HG03442 (cell line): Measurements from ENCODE around the gene STING1.

Experiments used
- ATAC-seq: cut with Tn5 transposase; IDR thresholded peaks from one replicate; pipeline ENCODE4 v1.9.1; 2021; ENCODE audit warnings: mild to moderate bottlenecking, moderate library complexity; ENCODE audit not compliant: unreplicated experiment

Gene STING1

DNA sequence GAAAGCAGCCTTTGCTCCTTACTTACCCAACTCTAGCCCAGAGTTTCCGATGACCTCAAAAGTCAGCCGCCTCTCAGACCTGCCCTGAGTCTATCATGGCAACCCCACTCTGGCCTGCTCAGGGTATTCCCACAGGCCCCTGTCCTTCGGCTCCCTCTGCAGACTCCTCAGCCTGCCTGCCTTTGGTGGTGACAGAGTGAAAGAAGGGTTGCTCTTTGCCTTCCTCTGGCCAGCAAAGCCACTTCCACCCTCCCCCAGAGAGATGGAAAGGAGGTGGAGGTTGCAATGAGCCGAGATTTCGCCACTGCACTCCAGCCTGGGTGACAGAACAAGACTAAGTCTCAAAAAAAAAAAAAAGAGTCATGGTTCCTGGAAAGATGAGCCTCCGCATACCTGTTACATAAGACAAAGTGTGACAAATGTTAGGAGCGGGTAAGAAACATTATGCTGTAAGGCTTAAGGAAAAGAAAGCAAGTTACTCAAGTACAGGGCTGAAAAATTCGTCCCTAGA lies 14.1 kb downstream of the STING1 start:
- no peak for ATAC-seq

DNA sequence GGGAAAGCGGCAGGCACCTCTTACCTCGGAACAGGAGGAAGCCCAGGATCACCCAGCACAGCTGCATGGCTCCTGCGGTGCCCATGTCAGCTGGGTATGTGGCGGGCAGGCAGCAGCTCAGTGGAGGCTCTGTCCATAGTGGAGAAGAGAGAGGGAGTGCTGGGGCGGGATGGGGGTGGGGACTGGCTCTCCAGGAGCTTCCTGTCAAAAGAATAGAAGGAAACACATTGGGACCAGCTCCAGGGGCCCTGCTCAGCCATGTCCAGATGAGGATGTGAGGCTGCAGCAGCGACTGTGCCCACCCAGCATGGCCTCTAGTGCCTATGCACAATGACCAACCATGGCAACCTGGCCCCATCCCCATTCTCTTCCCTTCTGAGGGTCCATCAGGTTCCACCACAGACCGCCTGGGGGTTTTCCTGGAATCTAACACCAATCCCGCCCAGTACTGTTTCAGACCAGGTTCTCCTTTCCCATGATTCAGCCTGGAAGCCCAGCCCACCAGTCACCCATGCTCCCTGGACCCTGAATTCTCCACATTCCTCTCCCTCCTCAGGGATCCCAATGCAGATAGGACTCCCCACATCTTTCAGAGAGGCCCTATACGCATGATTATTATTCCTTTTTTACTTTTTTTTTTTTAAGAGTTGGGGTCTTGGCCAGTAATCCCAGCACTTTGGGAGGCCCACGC lies 19.8 kb downstream of the STING1 start, which contains the start of gene ECSCR:
TSS of gene ECSCR (minus strand) at position 158 of the 691 bp plus-strand sequence. CDS start at position 85, 73 bp downstream.
- ATAC-seq, result no peak

DNA sequence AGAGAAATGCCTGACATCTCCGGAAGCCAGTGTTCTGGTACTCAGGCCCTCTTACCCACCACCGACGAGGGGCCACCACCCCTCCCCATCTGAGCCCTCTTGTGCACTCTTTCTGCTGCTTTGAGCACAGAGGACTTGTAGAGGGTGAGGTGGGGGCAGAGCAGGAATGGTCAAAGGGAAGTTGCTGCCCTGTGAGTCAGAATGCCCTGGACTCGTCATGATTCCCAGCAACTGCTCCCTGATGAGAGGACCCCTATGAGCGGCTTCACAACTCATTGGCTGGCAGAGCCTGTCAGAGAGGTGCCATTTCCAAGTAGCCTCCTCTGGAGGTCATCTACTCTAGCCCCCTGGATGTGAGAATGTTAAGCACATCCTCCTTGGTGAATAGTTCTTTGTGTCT lies 20.9 kb downstream of the STING1 start:
- no peak for ATAC-seq

DNA sequence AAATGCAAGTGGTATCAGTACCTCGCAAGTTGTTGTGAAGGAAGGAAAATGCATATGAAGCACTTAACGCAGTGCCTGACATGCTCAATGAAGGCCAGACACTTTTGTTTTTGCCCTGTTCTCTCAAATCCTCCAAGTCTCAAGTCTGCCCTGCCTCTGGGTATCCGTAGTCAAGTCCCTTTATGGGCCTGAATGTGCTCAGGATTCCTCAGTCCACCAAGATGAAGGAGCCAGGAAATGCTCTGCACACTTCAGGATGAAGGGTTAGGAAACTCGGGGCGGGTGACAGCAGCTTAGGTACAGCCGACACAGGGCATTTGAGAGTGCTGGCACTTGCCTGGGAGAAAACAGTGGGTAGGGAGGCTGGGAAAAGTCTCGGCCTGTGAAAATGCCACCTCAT lies 21.4 kb downstream of the STING1 start:
- ATAC-seq, result no peak

DNA sequence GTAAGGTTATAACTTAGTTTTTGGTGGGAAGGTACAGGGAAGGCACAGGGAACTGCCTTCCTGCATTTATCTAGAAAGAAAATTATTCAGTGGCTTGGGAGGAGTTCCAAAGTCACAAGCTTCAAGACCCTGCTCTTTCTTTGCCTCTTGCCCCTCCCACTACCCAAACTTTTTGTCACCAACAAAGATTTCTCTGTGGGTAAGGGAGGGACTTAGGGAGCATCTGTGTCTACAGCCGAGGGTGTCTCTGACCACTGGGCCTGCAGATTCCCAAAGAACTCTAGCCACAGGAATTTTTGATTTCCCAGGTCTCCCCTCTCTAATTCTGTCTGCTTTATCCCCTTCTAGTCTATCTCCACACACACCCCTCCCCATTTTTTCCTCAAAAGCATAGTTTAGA lies 22.1 kb downstream of the STING1 start:
- no peak for ATAC-seq

DNA sequence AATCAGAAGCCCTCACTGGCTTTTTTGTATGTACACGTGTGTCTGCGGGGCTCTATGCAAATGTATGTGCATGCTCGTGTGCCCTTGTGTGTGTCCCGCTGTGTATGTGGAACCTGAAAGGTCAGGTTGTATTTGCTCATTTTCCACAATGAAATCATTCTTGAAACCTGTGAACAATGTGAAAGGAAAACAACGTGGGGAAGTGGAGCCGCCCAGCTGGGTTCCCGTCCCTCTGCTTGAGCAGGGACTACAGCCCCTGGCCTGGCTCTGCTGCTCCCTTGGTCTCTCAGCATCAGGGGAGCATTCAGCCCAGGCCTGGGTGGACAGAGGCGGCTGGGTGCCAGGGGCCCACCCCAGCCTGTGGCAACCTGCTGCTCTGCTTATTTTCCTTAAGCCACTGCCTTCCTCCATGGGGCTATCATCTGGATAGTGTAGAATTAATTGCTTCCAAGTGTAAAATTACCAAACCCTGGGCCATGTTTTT lies 23.1 kb downstream of the STING1 start:
- ATAC-seq, result peak; percentile 21

DNA sequence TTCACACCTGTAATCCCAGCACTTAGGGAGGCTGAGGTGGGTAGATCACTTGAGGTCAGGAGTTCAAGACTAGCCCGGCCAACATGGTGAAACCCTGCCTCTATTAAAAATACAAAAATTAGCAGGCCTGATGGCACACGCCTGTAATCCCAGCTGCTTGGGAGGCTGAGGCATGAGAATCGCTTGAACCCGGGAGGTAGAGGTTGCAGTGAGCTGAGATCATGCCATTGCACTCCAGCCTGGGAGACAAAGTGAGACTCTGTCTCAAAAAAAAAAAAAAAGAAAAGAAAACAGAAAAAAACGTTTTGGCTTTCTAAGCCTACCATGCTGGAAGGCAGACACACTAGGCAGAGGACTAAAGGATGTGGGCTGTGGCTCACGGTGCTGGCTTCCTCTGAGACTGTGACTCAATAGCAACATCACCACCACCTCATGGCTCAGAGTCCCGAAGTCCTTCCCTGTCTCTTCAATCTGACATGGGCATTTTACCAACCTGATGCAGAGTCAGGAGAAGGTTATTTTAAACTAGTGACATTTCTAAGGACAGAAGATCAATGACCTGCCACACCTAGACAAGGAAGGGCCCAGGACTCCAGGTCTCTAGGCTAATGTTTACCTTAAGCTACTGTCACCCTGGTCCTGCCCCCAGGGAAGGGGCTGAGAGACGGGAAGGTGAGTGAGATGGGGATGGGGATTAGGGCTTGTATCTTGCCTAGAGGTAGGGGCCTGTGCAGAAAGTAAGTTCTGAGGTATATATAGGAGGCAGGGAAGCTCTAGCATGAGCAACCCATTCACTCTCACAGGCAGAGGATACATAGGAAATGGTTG lies 23.8 kb downstream of the STING1 start:
- ATAC-seq, result peak; percentile 59

DNA sequence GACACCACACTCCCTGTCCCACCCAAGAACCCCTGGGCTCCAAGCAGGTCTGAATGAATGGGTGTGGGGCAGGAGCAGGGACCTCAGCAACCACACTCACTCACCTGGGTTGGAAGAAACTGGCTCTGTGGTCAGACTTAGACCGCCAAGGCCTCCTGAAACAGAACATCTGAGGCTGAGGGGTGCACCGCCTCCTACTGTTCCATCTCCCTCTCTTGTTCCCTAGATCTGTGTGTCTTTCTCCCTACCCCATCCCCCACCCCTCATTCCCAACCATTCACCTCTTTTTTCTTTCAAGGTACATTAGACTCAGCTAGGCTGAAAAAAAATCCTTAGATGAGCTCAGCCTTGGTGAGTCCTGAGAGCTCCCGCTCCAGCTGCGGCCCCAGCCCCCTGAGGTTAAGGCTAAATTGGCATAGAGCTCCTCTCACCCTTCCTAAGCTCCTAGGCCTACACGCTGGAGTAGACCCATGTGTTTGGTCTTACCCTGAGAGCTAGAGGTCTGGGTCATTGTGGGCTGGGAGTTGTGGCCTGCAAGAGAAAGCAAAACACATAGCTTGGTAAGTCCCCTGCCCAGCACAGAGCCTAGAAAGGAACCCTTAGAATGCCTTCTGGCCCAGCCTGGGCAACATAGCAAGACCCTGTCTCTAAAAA lies 24.8 kb downstream of the STING1 start:
- no peak for ATAC-seq

DNA sequence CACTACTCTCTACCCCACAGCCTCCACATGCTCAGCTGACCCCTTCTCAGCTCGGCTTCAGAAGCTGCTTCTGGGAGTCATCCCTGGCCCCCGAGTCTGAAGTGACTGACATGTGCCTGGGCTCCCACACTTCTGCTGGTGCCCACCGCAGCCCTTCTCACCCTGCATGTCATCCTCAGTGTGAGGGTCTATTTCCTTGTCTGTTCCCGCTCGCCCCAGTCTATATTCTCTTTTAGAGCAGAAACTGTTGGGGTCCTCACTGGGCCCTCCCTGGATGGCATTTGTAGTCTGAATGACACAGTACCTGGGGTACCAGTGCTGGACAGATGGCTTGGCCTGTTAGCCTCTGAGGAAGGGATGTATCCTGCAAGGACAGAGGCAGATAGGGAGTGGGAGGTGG lies 25.3 kb downstream of the STING1 start:
- no peak for ATAC-seq

DNA sequence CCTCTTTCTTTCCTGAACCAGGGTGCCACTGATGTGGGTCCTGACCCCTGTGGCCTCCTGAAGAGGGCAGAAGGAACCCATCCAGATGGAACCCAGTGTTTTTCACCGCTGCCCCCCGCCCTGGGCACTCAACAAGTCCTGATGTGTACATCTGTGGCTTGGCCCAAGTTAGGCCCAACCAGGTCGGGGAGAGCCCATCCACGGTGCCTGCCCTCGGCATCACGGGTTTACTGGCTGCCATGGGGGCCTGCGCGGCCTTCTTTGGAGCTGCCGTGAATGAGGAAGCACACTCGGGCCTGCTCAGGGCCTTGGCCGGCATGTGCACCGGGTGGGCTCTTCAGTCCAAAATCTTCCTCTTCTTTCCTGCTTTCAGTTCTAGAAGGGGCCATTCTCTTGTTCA lies 25.8 kb downstream of the STING1 start:
- ATAC-seq, result no peak

DNA sequence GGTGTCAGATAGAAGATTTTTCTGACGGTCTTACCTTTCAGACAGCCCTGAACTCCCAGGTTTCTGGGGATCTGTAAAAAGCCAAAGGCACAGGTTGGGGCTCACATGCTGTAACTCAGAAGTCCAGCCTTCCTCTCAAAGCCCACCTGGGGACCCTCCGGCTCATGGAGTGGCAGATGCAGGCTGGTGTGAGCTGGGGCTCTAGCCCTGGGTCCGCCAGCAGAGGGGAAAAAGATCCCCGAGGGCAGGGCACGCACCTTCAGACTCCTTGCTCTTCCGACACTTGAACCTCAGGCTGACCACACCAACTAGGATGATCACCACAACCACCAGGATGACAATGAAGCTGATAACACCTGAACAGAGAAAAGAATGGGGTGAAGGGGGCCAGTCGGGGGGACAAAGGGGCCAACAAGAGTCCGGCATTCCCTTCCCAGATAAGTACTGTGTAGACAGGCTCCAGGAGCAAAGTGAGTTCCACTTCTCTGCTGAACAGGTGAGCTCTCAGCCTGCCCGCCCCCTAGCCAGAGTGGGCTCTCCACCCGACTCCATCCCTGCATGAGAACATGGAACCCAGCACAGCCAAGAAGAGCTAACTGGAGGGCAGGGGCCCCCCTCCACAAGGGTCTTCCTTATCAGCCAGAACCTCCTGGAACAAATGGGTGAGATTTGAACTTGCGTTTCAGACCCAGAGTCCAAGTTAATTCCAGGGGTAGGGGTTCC lies 27.8 kb downstream of the STING1 start:
- no peak for ATAC-seq

DNA sequence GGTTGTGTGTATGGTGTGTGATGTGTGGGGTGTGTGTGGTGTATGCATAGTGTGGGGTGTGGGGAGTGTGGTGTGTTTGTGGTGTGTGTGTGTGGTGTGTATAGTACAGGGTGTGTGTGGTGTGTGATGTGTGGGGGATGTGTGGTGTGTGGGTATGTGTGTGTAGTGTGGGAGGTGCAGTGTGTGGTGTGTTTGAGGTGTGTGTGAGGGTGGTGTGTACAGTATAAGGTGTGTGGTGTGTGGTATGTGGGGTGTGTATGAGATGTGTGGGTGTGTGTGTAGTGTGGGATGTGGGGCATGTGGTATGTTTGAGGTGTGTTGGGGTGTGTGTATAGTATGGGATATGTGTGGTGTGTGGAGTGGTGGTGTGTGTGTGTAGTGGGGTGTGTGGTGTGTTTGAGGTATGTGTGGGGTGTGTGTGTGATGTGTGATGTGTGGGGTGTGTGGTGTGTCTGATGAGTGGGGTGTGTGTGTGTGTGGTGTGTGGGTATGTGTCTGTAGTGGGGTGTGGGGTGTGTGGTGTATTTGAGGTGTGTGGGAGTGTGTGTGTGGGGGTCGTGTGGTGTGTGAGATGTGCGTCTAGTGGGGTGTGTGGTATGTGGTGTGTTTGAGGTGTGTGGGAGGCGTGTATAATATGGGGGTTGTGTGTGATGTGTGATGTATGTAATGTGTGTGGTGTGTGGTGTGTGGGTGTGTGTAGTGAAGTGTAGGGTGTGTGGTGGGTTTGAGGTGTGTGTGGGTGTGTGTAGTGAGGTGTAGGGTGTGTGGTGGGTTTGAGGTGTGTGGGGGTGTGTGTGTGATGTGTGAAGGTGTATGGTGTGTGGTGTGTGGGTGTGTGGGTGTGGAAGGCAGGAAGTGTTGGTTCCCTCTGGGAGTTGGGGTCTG lies 28.6 kb downstream of the STING1 start:
- ATAC-seq, result no peak

DNA sequence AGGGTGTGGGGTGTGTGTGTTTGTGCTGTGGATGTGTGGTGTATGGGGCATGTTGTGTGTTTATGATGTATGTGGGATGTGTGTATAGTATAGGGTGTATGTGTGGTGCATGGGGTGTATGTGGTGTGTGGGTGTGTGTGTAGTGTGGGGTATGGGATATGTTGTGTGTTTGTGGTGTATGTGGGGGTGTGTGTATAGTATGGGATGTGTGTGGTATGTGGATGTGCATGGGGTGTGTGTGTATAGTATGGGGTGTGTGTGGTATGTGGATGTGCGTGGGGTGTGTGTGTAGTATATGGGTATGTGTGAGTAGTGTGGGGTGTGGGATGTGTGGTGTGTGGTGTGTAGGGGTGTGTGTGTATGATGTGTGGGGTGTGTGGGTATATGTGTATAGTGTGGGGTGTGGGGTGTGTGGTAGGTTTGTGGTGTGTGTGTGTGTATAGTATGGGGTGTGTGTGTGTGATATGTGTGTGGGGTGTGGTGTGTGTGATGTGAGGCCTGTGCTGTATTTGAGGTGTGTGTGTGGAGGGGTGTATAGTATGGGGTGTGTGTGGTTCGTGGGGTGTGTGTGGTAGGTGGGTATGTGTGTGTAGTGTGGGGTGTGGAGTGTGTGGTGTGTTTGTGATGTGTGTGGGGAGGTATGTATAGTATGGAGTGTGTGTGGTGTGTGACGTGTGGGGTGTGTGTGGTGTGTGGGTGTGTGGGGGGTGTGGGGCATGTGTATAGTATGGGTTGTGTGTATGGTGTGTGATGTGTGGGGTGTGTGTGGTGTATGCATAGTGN lies 30.5 kb downstream of the STING1 start:
- no peak for ATAC-seq

DNA sequence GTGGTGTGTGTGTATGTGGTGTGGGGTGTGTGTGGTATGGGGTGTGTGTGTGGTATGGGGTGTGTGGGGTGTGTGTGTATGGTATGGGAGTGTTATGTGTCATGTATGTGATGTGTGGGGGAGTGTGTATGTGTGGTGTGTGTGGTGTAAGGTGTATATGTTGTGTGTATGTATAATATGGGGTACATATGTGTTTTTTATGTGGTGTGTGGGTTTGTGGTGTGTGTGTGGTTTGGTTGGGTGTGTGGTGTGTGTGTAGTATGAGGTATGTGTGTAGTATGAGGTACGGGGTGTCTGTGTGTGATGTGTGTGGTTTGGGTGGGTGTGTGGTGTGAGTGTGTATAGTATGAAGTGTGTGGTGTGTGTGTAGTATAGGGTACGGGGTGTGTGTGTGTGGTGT lies 31.4 kb downstream of the STING1 start:
- no peak for ATAC-seq

DNA sequence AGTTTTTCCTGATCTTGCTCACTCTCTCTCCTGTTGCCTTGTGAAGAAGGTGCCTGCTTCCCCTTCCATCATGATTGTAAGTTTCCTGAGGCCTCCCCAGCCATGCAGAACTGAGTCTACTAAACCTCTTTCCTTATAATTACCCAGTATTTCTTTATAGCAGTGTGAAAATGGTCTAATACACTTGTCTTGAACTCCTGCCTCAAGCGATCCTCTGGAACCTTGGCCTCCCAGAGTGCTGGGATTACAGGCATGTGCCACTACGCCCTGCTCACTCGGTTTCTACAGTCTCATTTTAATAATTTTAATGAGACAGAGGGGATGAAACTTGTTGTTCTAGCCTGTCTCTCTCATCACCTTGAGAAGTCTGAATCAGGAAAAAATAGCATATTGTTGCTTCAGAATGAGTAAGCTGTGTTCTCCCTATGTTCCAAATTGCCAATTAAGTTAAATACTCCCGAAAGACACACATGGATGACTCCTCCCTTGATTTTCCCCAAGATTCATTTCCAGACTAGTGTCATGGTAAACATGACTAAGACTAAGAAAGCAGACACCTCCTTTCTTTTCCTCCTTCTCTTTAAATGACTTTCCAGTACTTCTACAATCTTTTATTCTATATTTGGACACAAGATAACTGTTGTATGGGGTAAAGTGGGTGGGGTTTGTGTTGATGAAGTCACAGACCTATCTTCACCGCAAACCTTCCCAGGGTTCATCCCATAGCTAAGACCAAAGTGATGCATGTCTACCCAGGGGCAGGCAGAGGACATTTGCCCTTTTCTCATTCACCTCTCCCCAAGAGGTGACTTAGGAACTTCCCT lies 35.4 kb downstream of the STING1 start:
- ATAC-seq, result peak; percentile 48

DNA sequence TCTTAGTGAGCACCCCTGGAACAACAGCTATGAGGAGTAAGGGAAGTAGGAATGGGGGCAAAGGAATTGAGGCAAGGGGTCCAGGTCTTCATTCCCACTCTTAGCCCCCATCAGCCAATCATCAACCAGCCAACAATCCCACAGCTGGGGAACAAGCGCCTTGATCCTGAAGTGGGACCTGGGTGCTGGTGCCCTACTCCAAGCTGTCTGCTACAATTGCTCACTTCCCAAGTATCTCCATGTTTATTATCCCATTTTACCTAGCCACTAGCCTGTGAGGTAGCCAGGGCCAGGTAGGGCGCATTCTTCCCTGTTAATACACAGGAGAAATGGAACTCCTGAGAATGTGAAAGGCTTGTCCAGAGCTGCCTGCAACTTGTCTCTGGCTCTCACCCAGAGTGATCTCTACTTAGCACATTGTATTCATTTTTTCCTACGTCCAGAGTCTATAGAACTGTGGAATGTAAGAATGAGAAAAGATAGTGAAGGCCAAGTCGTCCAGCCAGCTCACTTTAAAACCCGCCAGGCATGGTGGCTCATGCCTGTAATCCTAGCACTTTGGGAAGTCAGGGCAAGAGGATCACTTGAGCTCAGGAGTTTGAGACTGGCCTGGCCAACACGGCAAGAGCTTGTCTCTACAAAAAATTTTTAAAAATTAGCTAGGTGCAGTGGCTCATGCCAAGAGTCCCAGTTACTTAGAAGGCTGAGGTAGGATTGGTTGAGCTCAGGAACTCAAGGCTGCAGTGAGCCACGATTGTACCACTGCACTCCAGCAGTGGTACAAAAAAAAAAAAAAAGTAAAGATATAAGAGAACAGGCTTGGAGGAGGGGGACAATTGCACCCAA lies 37.0 kb downstream of the STING1 start:
- ATAC-seq, result no peak

DNA sequence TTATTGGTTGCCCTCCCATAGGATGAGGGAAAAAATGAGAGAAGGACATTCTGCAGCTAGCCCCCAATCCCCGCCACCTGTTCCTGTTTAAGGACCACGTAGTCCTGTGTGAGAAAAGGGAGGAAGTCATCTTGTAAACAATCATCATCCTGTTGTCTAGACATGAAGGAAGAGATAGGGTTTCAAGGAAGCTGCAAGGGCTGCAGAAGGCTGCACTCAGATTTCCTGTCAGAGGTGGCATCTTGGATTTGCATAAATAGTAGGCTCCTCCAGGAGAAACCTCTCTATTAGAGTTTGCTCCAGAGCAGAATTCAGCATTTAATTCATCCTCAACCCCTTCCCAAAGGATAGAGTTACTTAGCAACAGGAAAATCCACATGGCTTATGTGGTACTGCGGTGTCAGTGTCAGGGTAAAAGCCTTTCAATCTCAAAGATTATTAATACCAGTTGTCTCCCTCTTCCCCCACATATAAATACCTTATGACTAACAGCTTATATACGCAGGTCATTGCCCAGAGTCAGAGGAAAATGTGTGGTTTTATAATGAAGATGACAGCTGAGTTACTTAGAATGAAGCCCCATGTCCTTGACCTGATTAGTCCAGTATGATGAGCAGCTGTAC lies 38.6 kb downstream of the STING1 start:
- ATAC-seq, result no peak
